K562 (cell line): ENCODE measurements around the gene PARD6B. TPM values are rescaled to one million over a fixed set of nuclear protein-coding genes. Genes with fewer than 3 reads are reported as not detected.

Experiments used
- FUS ChIP-seq: fragments of 200-400 bp; formaldehyde crosslinking; optimal IDR thresholded peaks from 2 replicates; pipeline ENCODE3; 2017; ENCODE audit warnings: low read depth, low read length
- MAZ ChIP-seq, 2 experiments: fragments of 450-650 bp in 1 of 2; sonication (generic) in 1 of 2; formaldehyde crosslinking; IDR thresholded peaks in 1 of 2; conservative IDR thresholded peaks in 1 of 2; 2 replicates each; pipeline versions ENCODE4 v1.4.0 to v1.5.0; 2020; ENCODE audit warnings: mild to moderate bottlenecking in 1 of 2, missing genetic modification reagents in 1 of 2
- NR1H2 ChIP-seq: sonication (generic); formaldehyde crosslinking; IDR thresholded peaks from 2 replicates; pipeline ENCODE4 v1.4.0; 2020; ENCODE audit warnings: mild to moderate bottlenecking, missing genetic modification reagents
- SNRNP70 ChIP-seq: fragments of 200-400 bp; formaldehyde crosslinking; optimal IDR thresholded peaks from 2 replicates; pipeline ENCODE3; 2017; ENCODE audit warnings: low read depth, low read length
- polyA plus RNA-seq, 8 experiments: library from polyadenylated mRNA; depleted of rRNA in 4 of 8; stranded (reverse) in 5 of 8; unstranded in 3 of 8; fragments of >200 nt; fragmentation: Nextera tagmentation in 2 of 8; fragmentation: Illumina TruSeq in 1 of 8; extraction: Ambion mirVana in 2 of 8; extraction: Trizol in 1 of 8; gene quantifications; 2 replicates each; pipeline versions ENCODE4 v1.2.1 to v1.2.3, GENCODE V29; 2011 to 2014; ENCODE audit warnings: inconsistent platforms in 1 of 8, missing spikeins in 1 of 8
- total RNA-seq, 7 experiments: library from RNA; depleted of rRNA in 6 of 7; stranded (reverse); fragments of >200 nt in 6 of 7; fragmentation: Illumina TruSeq in 2 of 7; extraction: Trizol in 2 of 7; gene quantifications; 2 replicates each; pipeline versions ENCODE4 v1.2.1 to v1.2.3, GENCODE V29; 2011 to 2021; ENCODE audit warnings: low replicate concordance in 1 of 7
- TF ChIP-seq, protein P1 (sequence below): sonication (generic); formaldehyde crosslinking; IDR thresholded peaks from 2 replicates; pipeline ENCODE4 v1.8.0; 2022; ENCODE audit warnings: missing genetic modification reagents, mild to moderate bottlenecking, borderline replicate concordance
- TF ChIP-seq, protein P2 (sequence below), 3 experiments: IDR thresholded peaks in 2 of 3; conservative IDR thresholded peaks in 1 of 3; 2 replicates each; pipeline ENCODE4 v1.5.1; 2011 to 2012; ENCODE audit warnings: low read length in 3 of 3, mild to moderate bottlenecking in 3 of 3, control low read depth in 2 of 3, improper control_type of control experiment in 1 of 3, inconsistent platforms in 1 of 3, low read depth in 1 of 3, mixed read lengths in 1 of 3, moderate library complexity in 1 of 3; ENCODE audit not compliant: insufficient read depth in 2 of 3
- TF ChIP-seq, protein P3 (sequence below), 2 experiments: fragments of 450-650 bp in 1 of 2; sonication (generic) in 1 of 2; formaldehyde crosslinking in 1 of 2; IDR thresholded peaks in 1 of 2; conservative IDR thresholded peaks in 1 of 2; 2 replicates each; pipeline versions ENCODE4 v1.6.1 to v1.8.1; 2016 to 2023; ENCODE audit warnings: mild to moderate bottlenecking in 2 of 2, moderate library complexity in 2 of 2, inconsistent platforms in 1 of 2, missing genetic modification reagents in 1 of 2

PARD6B gene
- total and polyA plus RNA-seq, 9 of the 15 experiments (the other 6 are each of a cell fraction or from before 2014, with no cell fraction given): 1.7 to 12.3 (median 5.5) TPM

DNA sequence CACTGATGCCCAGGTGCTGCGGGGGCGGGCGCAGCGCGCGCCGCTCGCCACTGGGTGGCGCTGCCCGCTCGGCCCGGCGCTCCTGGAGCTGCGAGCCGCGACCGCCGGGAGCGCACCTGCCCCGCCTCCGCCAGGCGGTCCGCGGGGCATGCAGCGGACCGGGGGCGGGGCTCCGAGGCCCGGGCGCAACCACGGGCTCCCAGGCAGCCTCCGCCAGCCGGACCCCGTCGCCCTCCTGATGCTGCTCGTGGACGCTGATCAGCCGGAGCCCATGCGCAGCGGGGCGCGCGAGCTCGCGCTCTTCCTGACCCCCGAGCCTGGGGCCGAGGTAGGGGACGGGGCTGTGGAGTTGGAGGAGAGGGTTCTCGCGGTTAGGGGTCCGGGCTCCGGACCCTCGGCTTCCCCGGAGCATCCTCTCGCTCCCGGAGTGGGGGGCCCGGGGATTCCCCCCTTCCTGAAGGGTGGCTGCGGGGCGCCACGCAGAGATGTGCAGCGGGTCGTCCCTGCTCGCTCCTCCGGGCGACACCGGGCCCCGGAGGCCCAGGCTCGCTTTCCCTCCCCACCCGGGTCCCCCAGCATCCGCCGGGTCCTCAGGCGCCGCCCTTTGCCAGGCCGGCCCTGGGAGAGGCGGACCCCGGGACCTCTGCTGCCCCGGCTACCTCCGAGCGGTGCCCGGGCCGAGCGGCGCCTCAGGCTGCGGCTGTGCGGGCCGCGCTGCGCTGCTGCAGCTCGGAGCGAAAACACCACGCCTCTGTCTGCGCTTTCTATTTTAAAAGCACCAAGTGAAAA lies 63.7 kb downstream of the PARD6B start, which contains the start of gene BCAS4 (continued):
- TF ChIP-seq FUS: no peak
- peak; percentile 40 to 60; a peak in 3 of 4 replicates for TF ChIP-seq MAZ (CRISPR knock-in tag; conservative IDR thresholded peaks at IDR 0.05 in 1 of 2, IDR thresholded peaks at IDR 0.05 in 1 of 2)
- TF ChIP-seq, protein P1, sequence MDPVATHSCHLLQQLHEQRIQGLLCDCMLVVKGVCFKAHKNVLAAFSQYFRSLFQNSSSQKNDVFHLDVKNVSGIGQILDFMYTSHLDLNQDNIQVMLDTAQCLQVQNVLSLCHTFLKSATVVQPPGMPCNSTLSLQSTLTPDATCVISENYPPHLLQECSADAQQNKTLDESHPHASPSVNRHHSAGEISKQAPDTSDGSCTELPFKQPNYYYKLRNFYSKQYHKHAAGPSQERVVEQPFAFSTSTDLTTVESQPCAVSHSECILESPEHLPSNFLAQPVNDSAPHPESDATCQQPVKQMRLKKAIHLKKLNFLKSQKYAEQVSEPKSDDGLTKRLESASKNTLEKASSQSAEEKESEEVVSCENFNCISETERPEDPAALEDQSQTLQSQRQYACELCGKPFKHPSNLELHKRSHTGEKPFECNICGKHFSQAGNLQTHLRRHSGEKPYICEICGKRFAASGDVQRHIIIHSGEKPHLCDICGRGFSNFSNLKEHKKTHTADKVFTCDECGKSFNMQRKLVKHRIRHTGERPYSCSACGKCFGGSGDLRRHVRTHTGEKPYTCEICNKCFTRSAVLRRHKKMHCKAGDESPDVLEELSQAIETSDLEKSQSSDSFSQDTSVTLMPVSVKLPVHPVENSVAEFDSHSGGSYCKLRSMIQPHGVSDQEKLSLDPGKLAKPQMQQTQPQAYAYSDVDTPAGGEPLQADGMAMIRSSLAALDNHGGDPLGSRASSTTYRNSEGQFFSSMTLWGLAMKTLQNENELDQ: no peak
- no peak for TF ChIP-seq NR1H2
- TF ChIP-seq, protein P2, sequence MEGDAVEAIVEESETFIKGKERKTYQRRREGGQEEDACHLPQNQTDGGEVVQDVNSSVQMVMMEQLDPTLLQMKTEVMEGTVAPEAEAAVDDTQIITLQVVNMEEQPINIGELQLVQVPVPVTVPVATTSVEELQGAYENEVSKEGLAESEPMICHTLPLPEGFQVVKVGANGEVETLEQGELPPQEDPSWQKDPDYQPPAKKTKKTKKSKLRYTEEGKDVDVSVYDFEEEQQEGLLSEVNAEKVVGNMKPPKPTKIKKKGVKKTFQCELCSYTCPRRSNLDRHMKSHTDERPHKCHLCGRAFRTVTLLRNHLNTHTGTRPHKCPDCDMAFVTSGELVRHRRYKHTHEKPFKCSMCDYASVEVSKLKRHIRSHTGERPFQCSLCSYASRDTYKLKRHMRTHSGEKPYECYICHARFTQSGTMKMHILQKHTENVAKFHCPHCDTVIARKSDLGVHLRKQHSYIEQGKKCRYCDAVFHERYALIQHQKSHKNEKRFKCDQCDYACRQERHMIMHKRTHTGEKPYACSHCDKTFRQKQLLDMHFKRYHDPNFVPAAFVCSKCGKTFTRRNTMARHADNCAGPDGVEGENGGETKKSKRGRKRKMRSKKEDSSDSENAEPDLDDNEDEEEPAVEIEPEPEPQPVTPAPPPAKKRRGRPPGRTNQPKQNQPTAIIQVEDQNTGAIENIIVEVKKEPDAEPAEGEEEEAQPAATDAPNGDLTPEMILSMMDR (IDR thresholded peaks at IDR 0.05 in 2 of 3, conservative IDR thresholded peaks at IDR 0.05 in 1 of 3; ENCODE audit: insufficient read depth in 2 of 3, low read depth in 1 of 3, low read length in 3 of 3): peak; percentile 82 to 98 (median 93); a peak in 5 of 6 replicates
- TF ChIP-seq, protein P3, sequence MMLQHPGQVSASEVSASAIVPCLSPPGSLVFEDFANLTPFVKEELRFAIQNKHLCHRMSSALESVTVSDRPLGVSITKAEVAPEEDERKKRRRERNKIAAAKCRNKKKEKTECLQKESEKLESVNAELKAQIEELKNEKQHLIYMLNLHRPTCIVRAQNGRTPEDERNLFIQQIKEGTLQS (IDR thresholded peaks at IDR 0.05): no peak
- TF ChIP-seq, protein P3 (CRISPR knock-in tag; conservative IDR thresholded peaks at IDR 0.05): no peak
- TF ChIP-seq SNRNP70: no peak
